GM18517 (cell line): ENCODE data around the gene STIM2.
"Not testable (repeated sequence)": the region's sequence is repeated elsewhere in the genome, so short reads cannot be mapped to it uniquely, and the experiment has no call there.

Source experiments
- ATAC-seq: cut with Tn5 transposase; IDR thresholded peaks from one replicate; pipeline ENCODE4 v1.9.1; 2021; ENCODE audit warnings: mild to moderate bottlenecking, moderate library complexity; ENCODE audit not compliant: unreplicated experiment

The STIM2 gene

DNA sequence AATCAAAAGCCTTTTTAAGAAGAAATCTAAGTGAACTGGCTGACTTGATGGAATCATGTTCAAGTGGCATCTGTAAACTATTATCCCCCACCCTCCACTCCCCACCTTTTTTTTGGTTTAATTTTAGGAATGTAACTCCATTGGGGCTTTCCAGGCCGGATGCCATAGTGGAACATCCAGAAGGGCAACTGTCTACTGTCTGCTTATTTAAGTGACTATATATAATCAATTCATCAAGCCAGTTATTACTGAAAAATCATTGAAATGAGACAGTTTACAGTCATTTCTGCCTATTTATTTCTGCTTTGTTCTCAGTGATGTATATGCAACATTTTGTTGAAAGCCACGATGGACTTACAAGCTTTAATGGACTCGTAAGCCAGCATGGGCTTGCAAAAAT lies 162.3 kb downstream of the STIM2 start:
- no peak for ATAC-seq

DNA sequence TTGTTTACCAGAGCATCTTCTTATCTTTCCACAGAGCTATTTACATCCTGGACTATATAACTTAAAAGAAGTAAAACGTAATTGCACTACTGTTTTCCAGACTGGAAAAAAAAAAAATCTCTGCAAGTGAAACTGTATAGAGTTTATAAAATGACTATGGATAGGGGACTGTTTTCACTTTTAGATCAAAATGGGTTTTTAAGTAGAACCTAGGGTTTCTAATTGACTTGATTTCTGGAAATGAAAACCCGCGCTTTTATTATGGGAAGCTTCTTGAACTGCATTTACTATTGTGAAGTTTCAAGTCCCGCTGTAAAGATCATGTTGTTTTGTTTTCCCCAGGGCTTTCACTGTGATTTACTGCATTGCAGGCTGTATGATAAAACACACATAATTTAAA lies 162.7 kb downstream of the STIM2 start:
- no peak for ATAC-seq

DNA sequence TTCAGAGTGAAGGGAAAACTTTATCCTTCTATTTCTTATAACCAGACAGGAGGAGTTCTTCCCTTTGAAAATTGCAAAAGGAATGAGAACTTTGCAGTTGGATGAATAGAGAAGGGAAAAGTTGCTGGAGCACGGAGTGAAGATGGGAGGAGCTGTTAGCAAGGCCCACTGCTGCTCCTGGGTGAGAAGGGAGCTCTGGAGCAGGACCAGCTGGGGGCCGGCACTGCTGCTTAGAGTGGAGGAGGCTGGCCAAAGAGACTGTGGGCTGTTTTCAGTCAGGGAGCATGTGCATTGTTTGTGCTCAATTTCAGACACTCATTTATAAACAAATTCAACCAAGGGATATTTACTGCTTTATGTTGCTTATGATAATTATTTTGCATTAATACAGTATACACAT lies 164.2 kb downstream of the STIM2 start:
- no peak for ATAC-seq

DNA sequence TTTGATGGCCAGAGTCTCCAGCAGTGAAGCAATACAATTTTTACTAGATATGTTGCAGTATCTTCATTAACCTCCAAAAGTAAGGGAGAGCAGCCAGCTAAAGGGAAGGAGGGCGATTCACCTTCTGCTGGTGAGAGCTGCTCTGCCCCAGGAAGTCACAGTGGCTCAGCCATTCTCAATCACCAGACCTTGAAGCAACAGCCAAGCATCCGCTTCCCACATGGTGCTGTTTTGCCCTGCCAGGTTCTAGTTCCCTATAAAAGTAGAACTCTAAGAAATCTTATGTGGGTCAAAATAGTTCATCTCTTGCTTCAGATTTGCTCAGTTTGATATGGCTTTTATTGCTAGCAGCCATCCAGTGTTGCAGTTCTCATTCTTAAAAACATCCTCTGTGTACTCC lies 166.8 kb downstream of the STIM2 start:
- no peak for ATAC-seq

DNA sequence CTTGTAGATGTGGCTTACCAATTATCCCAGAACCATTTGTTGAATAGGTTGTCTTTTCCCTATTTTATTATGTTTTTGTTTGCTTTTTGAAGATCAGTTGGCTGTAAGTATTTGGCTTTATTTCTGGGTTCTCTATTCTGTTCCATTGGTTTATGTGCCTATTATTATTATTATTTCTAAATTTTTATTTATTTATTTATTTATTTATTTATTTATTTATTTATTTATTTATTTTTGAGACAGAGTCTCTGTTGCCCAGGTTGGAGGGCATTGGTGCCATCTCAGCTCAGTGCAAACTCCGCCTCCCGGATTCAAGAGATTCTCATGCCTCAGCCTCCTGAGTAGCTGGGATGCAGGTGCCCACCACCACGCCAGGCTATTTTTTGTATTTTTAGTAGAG lies 174.5 kb downstream of the STIM2 start:
- ATAC-seq = not testable (repeated sequence)

DNA sequence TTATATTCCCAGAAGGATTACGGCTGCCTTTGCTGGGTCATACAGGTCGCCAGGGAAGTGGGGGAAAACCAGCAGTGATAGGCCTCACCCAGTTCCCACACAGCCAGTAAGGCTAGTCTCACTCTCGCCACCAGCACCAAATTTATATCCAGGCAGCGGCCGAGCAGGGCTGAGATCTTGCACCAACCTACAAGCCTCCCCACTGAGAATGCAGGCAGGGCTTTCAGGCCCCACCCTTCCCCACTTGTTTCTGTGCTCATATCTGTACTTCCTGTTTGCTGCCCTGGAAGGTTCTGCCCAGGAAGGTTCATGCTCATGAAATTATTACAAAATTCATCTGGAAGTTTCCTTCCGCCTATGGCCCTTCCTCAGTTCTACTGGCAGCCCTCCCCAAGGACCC lies 179.7 kb downstream of the STIM2 start:
- ATAC-seq = no peak

DNA sequence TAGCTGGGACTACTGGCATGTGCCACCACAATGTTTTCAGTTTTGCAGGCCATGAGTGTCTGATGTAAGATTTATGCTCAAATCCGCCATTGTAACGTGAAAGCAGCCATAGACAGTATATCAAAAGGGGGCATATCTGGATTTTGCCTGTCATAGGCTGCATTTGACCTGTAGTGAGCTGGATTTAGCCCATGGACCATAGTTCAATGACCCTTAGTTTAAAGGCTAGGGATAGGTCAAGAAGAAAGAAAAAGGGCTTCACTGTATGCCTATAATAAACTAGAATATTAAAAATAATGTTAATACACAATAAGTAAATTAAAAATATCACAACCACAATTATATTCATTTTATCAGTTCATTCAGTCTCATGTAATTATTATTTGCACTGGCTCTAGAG lies 181.8 kb downstream of the STIM2 start:
- ATAC-seq = no peak

DNA sequence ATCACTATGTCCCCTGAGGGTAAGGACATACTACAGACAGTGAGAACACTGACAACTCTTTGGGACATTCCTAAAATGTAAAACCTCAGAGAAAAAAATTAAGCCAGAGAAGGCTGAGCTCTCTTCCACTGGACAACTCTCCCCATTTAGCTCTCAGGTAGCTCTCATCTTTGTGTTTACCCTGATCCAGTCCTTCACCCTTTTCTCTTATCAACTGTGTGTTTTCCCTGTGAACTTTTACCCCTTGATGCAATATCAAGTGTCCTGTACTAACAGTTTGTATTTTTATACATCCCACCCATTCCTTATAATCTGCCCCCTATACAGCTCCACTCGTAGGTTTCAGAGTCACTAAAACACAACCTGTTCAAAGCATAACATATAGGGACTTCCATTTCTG lies 182.6 kb downstream of the STIM2 start:
- ATAC-seq = no peak

DNA sequence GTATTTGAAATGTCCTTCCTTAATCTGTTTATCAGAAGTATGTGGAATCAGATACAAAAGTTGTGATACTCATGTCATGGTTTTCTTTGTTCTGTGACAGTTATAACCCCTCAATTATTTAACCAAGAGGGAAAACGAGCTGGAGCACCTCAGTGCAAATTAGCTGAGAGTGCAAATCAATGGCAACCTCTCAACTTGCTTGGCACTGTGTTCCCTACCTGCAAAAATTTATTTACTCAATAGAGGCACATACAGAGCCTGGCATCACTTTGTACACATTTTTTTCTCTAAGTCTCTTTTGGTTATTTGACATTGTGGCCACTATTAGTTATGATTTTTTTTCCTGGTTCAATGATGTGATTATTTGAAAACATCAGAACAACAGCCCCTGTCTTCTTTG lies 186.2 kb downstream of the STIM2 start:
- no peak for ATAC-seq

DNA sequence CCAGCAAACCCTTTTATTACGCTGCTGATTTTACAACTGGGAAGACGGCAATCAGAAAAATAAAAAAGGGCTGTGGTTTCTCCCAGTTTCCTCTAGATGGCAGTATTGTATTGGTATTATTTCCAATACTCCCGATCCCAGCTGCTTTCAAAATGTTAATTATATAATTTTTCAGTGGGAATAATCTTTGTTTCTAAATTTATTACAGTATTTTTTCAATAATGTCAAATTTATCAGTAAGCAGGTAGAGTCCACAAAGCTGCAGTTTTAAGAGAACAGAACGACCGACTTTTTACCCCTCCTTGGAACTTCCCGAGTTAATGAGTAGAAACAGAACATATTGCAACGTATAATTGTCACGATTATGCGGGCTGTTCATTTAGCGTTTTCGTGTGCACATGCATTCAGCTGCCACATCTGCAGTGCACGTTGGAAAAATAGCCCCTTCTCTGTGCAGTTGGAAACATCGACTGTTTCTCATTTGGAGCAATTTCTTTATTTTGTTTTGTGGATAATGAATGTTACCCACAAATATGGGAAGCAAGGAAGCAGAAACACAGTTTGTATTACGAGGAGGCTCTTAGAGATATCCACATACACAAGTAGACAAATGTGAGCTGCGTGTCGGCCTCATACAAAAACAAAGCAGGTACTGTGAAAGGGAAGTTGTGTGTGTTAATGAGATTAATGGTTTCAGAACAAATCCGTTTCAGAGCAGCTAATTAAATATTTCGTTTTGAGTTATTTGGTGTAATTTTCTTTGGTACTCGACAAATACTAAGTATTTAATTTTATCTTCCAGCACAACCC lies 188.0 kb downstream of the STIM2 start:
- ATAC-seq = no peak

DNA sequence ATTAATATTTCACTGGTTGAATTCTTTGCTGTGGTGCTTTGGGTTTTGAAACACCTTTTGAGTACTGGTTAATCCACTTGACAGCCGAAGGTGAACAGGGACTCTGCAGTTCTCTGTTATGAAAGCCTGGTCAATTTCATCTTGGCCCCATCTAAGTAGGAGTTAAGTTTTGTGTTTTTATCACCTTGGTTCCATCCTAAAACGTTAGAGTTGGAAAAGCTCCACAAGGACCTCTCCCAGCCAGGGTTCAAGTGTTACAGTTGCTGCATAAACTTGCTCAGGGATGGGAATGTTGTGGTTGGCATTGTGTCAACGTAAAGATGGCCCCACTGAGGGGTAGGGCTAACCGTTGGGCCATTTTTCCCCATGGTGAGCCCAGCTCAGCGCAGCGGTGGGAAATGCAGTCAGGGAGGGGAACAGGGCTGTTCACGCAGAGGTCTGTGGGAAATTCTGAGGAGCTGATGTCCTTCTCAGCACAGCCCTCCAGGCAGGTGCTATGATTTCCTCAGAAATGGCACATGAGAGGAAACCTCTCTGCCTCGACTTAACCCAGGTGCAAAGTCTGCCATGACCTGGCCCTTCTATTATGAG lies 188.7 kb downstream of the STIM2 start:
- ATAC-seq = no peak

DNA sequence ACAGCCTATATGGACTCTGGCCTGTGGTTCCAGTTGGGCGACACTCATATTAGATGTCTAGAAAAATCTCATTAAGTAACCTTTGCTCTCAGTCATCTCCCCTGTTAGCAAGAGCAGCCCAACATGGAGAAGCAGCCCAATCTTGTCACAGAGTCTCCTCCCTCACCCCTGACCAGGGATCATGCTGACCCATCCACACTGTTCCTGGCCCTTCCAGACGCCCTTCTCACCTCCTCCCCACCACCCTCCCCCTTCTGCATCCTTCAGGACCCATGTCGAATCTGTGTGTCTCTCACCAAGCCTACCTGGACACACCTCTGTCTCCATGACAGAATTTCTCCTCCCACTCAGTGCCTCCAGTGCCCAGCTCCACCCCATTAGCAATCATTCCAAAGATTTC lies 190.1 kb downstream of the STIM2 start:
- ATAC-seq = no peak

DNA sequence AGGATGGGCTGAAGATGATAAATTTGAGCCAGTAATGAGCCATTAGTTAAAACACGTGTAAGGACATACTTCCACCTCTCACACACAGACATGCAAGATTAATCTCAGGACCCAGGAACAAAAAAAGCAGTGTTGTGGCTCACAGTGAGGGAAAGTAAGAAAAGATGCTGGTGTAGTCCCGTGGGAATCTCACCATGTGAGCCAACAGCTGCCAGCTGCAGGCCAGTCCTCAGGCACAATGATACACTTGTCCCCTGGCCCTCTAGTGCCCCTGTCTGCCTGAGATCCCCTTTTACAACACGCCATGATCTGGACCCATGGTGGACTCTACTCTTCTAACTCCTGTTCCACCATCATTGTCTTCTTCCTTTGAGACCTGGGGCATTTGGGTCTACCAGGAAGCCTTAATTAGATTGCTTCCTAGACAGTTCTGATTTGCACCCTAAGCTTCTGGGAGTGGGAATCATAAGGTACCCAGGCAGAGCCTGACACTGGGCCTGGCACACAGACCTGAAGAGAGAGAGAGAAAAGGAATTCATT lies 194.7 kb downstream of the STIM2 start:
- ATAC-seq = no peak

DNA sequence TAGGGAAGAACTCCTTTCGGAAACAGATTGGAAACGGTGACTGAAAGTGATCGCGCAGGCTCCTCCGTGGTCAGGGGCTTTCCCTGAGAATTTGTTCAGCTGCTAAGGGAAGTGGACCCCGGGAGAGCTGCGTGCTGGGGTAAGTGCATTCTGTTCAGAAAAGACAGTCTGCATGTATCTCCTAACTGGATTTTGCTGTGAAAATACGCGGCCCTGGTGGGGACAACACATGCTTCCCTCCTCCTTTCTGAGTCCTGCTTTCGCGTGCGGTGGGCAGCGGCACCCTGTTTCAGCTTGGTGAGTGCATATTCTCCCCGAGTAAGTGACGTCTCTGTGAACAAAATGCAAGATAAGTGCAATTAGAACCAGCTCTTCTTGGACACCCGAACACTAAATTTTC lies 195.6 kb downstream of the STIM2 start:
- ATAC-seq = no peak

DNA sequence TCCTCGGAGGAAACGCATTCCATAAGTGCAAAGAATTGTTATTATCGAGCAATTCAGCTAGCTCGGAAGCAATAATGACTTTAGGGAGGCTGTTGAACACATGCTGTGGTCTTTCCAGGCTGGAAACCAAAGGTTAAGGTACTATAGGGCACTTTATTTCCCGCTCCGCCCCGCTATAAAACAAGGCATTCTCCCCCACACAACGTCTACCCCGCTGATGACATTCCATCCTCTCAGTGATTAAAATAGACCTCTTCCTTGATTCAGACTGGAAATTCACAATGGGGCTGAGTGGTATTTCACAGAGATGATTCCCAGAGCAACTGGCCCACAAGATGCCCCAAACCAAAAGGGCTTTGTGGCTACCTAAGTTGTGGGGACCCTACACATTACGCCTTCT lies 196.4 kb downstream of the STIM2 start:
- no peak for ATAC-seq

DNA sequence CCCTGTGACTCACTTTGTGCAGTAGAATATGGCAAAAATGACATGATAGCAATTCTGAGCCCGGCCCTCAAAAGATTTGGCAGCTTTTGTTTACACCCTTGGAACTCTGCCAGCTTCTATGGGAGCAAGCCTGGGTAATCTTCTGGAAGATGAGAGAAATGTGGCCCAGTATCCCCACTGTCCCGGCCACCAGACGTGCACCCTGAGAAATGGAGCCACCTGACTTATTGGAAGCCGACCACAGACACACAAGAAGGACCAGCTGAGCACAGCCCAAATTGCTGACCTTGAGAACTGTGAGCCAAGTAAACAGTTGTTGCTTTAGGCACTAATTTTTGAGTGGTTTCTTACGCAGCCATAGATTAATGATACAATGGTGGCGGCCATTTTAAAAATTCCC lies 197.0 kb downstream of the STIM2 start:
- ATAC-seq = no peak

DNA sequence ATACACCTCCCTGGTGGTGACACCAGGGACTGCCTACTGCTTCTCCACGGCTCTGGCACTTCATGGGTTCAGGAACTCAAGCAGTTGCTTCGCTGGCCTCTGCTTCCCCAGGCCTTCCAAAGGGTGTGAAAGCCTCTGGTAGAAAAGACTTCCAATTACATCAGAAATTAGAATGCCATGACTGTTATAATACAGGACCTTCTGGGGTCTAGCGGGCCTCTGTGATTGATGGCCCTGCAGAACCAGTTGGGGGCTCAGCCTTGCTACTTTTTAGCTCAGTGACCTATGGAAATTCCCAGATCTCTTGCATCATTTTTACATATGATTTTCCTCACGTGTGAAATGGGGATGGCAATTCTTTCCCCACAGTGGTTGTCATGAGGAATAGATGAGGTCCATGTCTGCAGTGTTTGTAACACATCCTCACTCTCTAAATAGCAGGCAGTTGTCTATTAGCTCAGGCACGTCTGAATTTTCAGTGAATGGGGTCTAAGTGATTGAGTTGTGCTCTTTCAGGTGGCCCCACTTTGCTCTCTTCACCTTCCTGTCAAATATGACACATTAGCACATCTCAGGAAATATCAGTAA lies 198.3 kb downstream of the STIM2 start:
- ATAC-seq = no peak

DNA sequence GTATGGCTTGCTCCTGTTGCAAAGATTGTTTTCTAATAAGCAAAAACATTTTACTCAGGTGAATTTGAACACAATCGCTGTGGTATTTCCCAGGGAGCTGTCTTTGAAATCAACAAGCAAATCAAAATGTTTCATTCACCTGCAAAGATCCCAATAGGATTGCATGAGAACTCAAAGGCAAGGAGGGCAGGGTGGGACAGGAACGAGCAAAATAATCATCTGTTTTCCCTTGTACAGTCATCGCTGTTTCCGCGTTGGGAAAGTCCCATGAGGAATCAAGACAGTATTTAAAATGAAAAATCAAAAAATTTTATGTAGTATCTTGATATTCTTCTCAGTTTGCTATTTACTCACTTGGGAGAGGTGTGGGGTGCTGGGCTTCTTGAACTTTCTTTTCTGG lies 198.8 kb downstream of the STIM2 start:
- ATAC-seq = no peak

DNA sequence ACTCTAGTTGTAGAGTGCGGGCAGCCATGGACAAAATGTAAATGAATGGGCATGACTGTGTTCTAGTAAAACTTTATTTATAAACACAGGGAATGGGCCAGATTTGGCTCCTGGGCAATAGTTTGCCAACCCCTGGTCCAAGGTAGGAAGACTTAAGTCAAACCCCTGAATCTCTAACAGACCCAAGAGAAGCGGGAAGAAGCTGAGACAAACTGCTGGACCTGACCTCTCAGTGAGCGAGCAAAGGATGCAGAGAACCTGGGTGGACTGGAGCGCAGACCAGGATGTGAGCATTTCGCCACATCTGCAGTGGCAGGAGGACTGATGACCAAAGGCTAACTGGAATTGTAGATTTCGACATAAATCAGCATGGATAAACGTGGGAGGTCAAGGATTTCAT lies 201.6 kb downstream of the STIM2 start:
- ATAC-seq = no peak

DNA sequence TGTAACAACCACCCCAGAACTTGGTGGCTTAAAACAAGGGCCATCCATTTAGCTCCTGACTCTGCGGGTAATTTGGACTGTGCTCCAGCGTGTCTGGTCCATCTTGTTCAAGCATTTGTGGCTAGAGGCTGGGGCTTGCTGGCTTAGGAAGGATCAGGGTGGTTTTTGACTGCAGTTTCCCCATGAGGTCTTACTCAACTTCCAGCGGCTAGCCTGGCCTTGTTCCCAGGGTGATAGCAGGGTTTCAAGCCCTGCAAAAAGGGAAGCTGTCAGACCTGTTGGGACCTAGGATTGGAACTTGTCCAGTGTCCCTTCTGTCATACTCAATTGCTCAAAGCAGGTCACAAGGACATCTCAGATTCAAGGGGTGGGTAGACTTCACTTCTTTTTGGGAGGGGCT lies 205.9 kb downstream of the STIM2 start:
- ATAC-seq = no peak

DNA sequence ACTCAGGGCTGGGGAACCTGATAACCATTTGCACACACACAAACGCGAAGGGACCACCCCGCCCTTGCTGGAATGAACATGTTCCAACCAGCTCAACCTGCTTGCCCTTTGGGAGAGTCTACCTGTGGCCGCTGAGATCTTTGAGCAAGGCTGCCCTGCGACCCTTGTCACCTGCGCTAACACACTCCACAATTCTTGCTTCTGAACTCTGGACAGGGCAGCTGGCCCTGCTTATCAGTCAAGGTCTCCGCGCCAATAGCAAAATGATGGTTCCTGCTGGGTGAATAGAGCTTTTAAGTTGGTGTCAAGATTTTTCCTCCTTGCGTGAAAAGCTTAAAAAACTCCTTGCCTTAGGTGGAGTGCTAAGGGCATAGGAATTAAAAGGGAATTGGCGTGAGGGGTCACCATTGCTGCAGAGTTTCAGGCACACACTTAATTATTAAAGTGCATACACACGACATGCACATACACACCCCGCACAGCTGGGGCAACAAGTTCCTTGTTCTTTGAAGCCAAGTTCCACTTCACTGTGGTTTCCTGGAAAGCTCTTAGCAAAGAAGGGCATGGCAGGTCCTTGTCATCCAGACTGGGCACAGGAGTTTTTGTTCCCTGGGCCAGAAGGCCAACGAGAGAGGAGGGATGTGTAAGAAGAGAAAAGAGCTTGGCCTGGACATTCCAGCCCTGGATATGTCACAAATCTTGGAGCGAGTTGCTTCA lies 207.7 kb downstream of the STIM2 start:
- ATAC-seq = no peak
